Measurements from ENCODE around the gene SUGCT.

DNA sequence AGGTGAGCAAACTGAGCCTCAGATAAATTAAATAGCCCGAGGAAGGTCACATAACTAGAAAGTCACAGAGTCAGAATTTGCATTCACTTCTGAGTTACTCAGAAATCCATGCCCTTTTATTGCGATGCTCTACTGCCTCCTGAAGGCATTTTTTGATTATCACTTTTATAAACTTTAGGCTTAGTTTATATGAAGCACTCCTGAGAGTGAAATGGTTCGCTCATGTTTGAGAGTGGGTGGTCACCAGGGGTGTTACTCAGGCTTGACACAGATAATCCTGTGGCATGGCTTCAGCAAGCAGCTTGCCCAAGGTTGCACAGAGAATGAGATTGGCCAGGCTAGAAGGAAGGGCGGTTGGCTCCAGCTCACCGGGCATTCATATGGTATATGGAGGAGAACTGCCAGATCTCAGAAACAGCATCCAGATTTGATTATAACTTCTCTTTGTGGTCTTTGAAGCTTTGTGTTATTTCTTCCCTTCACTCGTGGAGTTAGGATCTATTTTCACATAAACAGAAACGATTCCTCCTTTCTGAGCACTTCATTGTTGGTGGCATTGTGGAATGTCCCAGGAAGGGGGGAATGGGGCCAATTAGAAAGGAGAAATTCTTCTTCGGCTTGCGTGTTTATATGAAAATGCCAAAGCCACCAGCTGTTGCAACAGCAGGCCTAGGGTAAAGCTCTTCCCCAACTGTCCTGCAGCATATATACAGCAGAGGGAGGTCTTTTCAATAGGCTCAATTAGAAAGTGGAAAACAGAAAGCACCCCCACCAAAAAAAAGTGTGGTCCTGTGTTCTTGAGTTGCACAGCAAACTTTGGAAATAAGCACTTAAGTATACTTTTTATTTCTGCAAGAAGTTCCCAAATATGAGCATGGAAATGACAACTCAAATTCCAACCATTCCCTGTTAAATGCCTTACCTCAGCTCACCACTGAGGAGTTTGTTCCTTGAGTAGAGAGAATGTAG lies 628.8 kb downstream of the SUGCT start:
- TF ChIP-seq, protein P1, sequence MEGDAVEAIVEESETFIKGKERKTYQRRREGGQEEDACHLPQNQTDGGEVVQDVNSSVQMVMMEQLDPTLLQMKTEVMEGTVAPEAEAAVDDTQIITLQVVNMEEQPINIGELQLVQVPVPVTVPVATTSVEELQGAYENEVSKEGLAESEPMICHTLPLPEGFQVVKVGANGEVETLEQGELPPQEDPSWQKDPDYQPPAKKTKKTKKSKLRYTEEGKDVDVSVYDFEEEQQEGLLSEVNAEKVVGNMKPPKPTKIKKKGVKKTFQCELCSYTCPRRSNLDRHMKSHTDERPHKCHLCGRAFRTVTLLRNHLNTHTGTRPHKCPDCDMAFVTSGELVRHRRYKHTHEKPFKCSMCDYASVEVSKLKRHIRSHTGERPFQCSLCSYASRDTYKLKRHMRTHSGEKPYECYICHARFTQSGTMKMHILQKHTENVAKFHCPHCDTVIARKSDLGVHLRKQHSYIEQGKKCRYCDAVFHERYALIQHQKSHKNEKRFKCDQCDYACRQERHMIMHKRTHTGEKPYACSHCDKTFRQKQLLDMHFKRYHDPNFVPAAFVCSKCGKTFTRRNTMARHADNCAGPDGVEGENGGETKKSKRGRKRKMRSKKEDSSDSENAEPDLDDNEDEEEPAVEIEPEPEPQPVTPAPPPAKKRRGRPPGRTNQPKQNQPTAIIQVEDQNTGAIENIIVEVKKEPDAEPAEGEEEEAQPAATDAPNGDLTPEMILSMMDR (IDR thresholded peaks at IDR 0.05): no peak
- TF ChIP-seq SMAD3 (CRISPR knock-in tag; IDR thresholded peaks at IDR 0.05; ENCODE audit: borderline replicate concordance) (no peak), SP1 (CRISPR knock-in tag; conservative IDR thresholded peaks at IDR 0.05) (no peak), ZNF317 (CRISPR knock-in tag; IDR thresholded peaks at IDR 0.05; ENCODE audit: borderline replicate concordance, low read depth) (no peak)
- TF ChIP-seq, protein P2, sequence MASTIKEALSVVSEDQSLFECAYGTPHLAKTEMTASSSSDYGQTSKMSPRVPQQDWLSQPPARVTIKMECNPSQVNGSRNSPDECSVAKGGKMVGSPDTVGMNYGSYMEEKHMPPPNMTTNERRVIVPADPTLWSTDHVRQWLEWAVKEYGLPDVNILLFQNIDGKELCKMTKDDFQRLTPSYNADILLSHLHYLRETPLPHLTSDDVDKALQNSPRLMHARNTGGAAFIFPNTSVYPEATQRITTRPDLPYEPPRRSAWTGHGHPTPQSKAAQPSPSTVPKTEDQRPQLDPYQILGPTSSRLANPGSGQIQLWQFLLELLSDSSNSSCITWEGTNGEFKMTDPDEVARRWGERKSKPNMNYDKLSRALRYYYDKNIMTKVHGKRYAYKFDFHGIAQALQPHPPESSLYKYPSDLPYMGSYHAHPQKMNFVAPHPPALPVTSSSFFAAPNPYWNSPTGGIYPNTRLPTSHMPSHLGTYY (CRISPR knock-in tag; IDR thresholded peaks at IDR 0.05): no peak
- TF ChIP-seq, protein P3, sequence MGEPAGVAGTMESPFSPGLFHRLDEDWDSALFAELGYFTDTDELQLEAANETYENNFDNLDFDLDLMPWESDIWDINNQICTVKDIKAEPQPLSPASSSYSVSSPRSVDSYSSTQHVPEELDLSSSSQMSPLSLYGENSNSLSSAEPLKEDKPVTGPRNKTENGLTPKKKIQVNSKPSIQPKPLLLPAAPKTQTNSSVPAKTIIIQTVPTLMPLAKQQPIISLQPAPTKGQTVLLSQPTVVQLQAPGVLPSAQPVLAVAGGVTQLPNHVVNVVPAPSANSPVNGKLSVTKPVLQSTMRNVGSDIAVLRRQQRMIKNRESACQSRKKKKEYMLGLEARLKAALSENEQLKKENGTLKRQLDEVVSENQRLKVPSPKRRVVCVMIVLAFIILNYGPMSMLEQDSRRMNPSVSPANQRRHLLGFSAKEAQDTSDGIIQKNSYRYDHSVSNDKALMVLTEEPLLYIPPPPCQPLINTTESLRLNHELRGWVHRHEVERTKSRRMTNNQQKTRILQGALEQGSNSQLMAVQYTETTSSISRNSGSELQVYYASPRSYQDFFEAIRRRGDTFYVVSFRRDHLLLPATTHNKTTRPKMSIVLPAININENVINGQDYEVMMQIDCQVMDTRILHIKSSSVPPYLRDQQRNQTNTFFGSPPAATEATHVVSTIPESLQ (CRISPR knock-in tag; IDR thresholded peaks at IDR 0.05): no peak
